Gastrocnemius medialis (tissue), 4 donors: ENCODE data around the gene DCTN2.

Source experiments
- POLR2A ChIP-seq, 2 donors: fragments of 450-650 bp; IDR thresholded peaks; one replicate each; pipeline ENCODE4 v1.6.1; 2017; ENCODE audit warnings: antibody characterized with exemption in 2 of 2, mild to moderate bottlenecking in 2 of 2, moderate library complexity in 2 of 2
- TF ChIP-seq, protein P1 (sequence below), 5 experiments: fragments of 450-650 bp in 3 of 5; fragments of 200-600 bp in 2 of 5; sonication (generic) in 2 of 5; IDR thresholded peaks in 4 of 5; conservative IDR thresholded peaks in 1 of 5; 1 replicate in 4 of 5; 2 replicates in 1 of 5; pipeline ENCODE4 v1.5.1; 2016 to 2019; ENCODE audit warnings: antibody characterized with exemption in 5 of 5, mild to moderate bottlenecking in 3 of 5, moderate library complexity in 3 of 5

DNA sequence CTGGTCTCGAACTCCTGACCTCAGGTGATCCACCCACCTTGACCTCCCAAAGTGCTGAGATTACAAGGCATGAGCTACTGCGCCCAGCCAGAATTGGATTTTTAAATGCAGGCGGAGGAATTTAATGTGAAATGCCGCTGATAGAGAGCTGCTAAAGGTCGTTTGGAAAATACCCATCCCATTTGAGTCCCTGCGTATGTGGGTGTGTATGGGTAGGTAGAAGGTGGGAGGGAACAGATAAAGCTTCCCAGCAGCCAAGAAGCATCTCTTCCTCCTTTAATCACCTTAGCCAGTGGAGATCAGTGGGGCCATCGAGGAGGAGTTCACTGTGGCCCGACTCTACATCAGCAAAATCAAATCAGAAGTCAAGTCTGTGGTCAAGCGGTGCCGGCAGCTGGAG, 27.8 kb upstream of the DCTN2 start:
- TF ChIP-seq POLR2A (IDR thresholded peaks at IDR 0.05), result no peak
- TF ChIP-seq, protein P1, sequence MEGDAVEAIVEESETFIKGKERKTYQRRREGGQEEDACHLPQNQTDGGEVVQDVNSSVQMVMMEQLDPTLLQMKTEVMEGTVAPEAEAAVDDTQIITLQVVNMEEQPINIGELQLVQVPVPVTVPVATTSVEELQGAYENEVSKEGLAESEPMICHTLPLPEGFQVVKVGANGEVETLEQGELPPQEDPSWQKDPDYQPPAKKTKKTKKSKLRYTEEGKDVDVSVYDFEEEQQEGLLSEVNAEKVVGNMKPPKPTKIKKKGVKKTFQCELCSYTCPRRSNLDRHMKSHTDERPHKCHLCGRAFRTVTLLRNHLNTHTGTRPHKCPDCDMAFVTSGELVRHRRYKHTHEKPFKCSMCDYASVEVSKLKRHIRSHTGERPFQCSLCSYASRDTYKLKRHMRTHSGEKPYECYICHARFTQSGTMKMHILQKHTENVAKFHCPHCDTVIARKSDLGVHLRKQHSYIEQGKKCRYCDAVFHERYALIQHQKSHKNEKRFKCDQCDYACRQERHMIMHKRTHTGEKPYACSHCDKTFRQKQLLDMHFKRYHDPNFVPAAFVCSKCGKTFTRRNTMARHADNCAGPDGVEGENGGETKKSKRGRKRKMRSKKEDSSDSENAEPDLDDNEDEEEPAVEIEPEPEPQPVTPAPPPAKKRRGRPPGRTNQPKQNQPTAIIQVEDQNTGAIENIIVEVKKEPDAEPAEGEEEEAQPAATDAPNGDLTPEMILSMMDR (IDR thresholded peaks at IDR 0.05 in 4 of 5, conservative IDR thresholded peaks at IDR 0.05 in 1 of 5), result no peak
